Measurements from ENCODE around the gene HIVEP1.

DNA sequence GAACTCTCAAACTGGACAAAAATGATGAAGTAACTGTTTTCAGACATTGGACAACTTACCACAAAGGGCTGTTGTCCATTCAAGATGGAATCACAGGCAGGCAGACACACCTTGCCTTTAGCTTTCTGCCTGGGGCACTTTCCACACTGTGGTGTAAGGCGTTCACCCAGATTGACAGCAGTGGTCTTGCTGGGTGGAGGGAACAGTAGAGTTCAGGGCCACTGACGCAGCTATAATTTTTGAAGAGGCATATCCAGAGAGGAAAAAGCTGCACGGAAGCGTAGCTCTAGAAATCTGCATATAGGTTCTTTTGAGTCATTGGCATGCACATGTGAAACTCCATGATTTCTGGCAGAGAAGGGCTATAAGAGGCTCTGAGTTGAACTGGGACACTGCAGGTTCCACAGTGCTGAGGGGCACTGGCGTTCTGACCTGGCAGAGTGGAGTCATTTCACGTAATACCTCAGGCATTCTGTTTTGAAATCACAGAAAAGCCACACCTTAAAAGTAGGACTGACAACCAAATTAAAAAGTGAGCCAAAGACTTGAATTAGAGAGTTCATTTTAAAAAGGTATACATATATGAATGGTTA lies 173.1 kb downstream of the HIVEP1 start:
- TF ChIP-seq, protein P1, sequence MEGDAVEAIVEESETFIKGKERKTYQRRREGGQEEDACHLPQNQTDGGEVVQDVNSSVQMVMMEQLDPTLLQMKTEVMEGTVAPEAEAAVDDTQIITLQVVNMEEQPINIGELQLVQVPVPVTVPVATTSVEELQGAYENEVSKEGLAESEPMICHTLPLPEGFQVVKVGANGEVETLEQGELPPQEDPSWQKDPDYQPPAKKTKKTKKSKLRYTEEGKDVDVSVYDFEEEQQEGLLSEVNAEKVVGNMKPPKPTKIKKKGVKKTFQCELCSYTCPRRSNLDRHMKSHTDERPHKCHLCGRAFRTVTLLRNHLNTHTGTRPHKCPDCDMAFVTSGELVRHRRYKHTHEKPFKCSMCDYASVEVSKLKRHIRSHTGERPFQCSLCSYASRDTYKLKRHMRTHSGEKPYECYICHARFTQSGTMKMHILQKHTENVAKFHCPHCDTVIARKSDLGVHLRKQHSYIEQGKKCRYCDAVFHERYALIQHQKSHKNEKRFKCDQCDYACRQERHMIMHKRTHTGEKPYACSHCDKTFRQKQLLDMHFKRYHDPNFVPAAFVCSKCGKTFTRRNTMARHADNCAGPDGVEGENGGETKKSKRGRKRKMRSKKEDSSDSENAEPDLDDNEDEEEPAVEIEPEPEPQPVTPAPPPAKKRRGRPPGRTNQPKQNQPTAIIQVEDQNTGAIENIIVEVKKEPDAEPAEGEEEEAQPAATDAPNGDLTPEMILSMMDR (IDR thresholded peaks at IDR 0.05; ENCODE audit: insufficient read depth, low read depth, low read length): no peak
- TF ChIP-seq EZH2 (IDR thresholded peaks at IDR 0.05; ENCODE audit: insufficient read depth, low read length): no peak
